SU-DHL-6 (cell line): ENCODE measurements around the gene FAM131B.

Source experiments
- EZH2phosphoT487 ChIP-seq: fragments of 200-600 bp; sonication (generic), shearing (Covaris generic); conservative IDR thresholded peaks from 2 replicates; pipeline ENCODE4 v1.6.1; 2018; ENCODE audit warnings: mild to moderate bottlenecking, antibody characterized with exemption, low read length, moderate library complexity, mixed read lengths
- TF ChIP-seq, protein P1 (sequence below): fragments of 200-600 bp; sonication (generic); IDR thresholded peaks from one replicate; pipeline ENCODE4 v1.5.1; 2017; ENCODE audit warnings: antibody characterized with exemption, mild to moderate bottlenecking, low read length, moderate library complexity; ENCODE audit not compliant: insufficient read depth, poor library complexity, severe bottlenecking

DNA sequence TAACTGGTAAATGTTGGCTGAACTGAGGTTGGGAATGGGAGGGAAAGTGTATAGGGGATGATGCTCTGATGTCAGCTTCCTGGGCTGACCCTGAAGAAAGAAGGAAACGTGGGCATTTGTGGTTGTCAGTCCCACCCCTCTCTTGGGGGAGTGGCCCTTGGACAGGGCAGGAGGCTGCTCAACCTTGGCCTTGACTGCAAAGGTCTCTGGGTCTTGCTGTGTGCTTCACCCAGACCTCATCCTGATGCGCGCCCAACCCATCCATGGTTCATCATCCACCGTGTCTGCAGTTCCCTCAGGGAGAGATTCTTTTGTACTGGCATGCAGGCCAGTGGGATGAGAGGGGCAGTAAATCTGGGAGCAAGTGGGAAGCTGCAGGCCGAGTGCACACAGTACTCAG is 13.9 kb upstream of the FAM131B start:
- TF ChIP-seq, protein P1, sequence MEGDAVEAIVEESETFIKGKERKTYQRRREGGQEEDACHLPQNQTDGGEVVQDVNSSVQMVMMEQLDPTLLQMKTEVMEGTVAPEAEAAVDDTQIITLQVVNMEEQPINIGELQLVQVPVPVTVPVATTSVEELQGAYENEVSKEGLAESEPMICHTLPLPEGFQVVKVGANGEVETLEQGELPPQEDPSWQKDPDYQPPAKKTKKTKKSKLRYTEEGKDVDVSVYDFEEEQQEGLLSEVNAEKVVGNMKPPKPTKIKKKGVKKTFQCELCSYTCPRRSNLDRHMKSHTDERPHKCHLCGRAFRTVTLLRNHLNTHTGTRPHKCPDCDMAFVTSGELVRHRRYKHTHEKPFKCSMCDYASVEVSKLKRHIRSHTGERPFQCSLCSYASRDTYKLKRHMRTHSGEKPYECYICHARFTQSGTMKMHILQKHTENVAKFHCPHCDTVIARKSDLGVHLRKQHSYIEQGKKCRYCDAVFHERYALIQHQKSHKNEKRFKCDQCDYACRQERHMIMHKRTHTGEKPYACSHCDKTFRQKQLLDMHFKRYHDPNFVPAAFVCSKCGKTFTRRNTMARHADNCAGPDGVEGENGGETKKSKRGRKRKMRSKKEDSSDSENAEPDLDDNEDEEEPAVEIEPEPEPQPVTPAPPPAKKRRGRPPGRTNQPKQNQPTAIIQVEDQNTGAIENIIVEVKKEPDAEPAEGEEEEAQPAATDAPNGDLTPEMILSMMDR, result no peak
- TF ChIP-seq EZH2phosphoT487, result no peak
